GM12878 (cell line): ENCODE results near the gene ASS1. TPM values are rescaled to one million over a fixed set of nuclear protein-coding genes. Genes with fewer than 3 reads are reported as not detected.

Experiments used
- ATAC-seq: fragments of 200-7000 bp; cut with Tn5 transposase; 3 replicates; pipeline ENCODE4 v1.9.1; 2020; ENCODE audit warnings: mild to moderate bottlenecking, moderate library complexity
- BruUV-seq: library from RNA; stranded (reverse); fragments of 400-500 nt; replicated peaks from 2 replicates; lab custom pipeline; 2021; lab: Mats Ljungman, UMichigan
- CTCF ChIA-PET: fragments of 300-600 bp; sonication (Branson Sonifier 250); formaldehyde crosslinking; extraction: SDS; loops from one replicate; lab custom pipeline; 2021; ENCODE audit warnings: inconsistent platforms; lab: Yijun Ruan, JAX
- POLR2A ChIA-PET: fragments of 350-600 bp; formaldehyde crosslinking; extraction: SDS; loops from one replicate; lab custom pipeline; 2021; ENCODE audit warnings: inconsistent platforms; lab: Charles Lee
- RAD21 ChIA-PET: fragments of 300-600 bp; sonication (Branson Sonifier 250); formaldehyde crosslinking; loops from one replicate; lab custom pipeline; 2023; ENCODE audit warnings: antibody characterized with exemption; ENCODE audit not compliant: unreplicated experiment; lab: Charles Lee
- SMC1A ChIA-PET: fragments of 300-600 bp; sonication (Branson Sonifier 250); formaldehyde crosslinking; loops from one replicate; lab custom pipeline; 2023; ENCODE audit not compliant: unreplicated experiment, uncharacterized antibody; lab: Charles Lee
- DNase-seq: peaks from one replicate; pipeline ENCODE4 v3.0.0-alpha.2; 2011; ENCODE audit warnings: low read depth, low spot score
- FAIRE-seq: peaks from 3 replicates; lab custom pipeline; 2011; peaks lifted over from hg19 to GRCh38; lab: Jason Lieb, UNC
- H2AFZ ChIP-seq: 2 replicates; pipeline ENCODE4 v1.6.0; 2011; ENCODE audit warnings: low read depth, low read length, control low read depth; ENCODE audit not compliant: control insufficient read depth
- H3K27ac ChIP-seq: 2 replicates; pipeline ENCODE4 v1.5.1; 2011; ENCODE audit warnings: control low read depth; ENCODE audit not compliant: control insufficient read depth, insufficient read depth
- H3K27me3 ChIP-seq, 2 experiments: replicated peaks in 1 of 2; 2 replicates each; pipeline versions ENCODE4 v1.6.0 to v1.6.1; 2011; ENCODE audit warnings: low read length in 1 of 2; ENCODE audit not compliant: control insufficient read depth in 2 of 2, insufficient read depth in 2 of 2
- H3K36me3 ChIP-seq, 2 experiments: 2 replicates each; pipeline ENCODE4 v1.5.1; 2011; ENCODE audit warnings: low read length in 1 of 2; ENCODE audit not compliant: control insufficient read depth in 2 of 2, insufficient read depth in 2 of 2
- H3K4me1 ChIP-seq: 2 replicates; pipeline ENCODE4 v1.6.1; 2011; ENCODE audit warnings: mild to moderate bottlenecking, low read length, moderate library complexity, mixed read lengths; ENCODE audit not compliant: control insufficient read depth, insufficient read depth
- H3K4me2 ChIP-seq: 2 replicates; pipeline ENCODE4 v1.6.0; 2011; ENCODE audit warnings: control low read depth; ENCODE audit not compliant: control insufficient read depth, insufficient read depth
- H3K4me3 ChIP-seq: fragments of 200-600 bp; sonication (generic); 2 replicates; pipeline ENCODE4 v1.5.1; 2016
- H3K79me2 ChIP-seq: 2 replicates; pipeline ENCODE4 v1.6.0; 2011; ENCODE audit warnings: low read length; ENCODE audit not compliant: control insufficient read depth, insufficient read depth
- H3K9ac ChIP-seq: 2 replicates; pipeline ENCODE4 v1.8.0; 2011; ENCODE audit warnings: low read length, control low read depth, mixed read lengths; ENCODE audit not compliant: control insufficient read depth, insufficient read depth
- H3K9me3 ChIP-seq: replicated peaks from 3 replicates; pipeline ENCODE4 v1.5.1; 2011; ENCODE audit warnings: mild to moderate bottlenecking, low read length; ENCODE audit not compliant: control insufficient read depth, insufficient read depth
- H4K20me1 ChIP-seq: 2 replicates; pipeline ENCODE4 v1.6.0; 2011; ENCODE audit not compliant: control insufficient read depth, insufficient read depth
- CHD1 ChIP-seq: IDR thresholded peaks from 2 replicates; pipeline ENCODE4 v1.6.1; 2012; ENCODE audit warnings: low read depth, low read length, improper control_type of control experiment
- CHD2 ChIP-seq: IDR thresholded peaks from 2 replicates; pipeline ENCODE4 v1.6.1; 2011; ENCODE audit warnings: low read depth, low read length, improper control_type of control experiment, borderline replicate concordance
- CREB1 ChIP-seq: IDR thresholded peaks from 2 replicates; pipeline ENCODE4 v1.6.1; 2012; ENCODE audit warnings: low read depth, mild to moderate bottlenecking, inconsistent platforms
- ETV6 ChIP-seq, 2 experiments: fragments of 450-650 bp in 1 of 2; IDR thresholded peaks in 1 of 2; conservative IDR thresholded peaks in 1 of 2; 2 replicates each; pipeline ENCODE4 v1.6.1; 2014; ENCODE audit warnings: antibody characterized with exemption in 1 of 2, borderline replicate concordance in 1 of 2, low read depth in 1 of 2, mild to moderate bottlenecking in 1 of 2, moderate library complexity in 1 of 2
- NR2C1 ChIP-seq: fragments of 450-650 bp; IDR thresholded peaks from 2 replicates; pipeline ENCODE4 v1.6.1; 2017; ENCODE audit warnings: antibody characterized with exemption, mild to moderate bottlenecking, moderate library complexity
- NR2C2 ChIP-seq: IDR thresholded peaks from 2 replicates; pipeline ENCODE4 v1.6.1; 2011; ENCODE audit warnings: borderline replicate concordance, low read depth; ENCODE audit not compliant: control insufficient read depth, insufficient read length
- SREBF2 ChIP-seq: IDR thresholded peaks from 2 replicates; pipeline ENCODE4 v1.6.1; 2012; ENCODE audit warnings: mild to moderate bottlenecking, low read length
- WRNIP1 ChIP-seq: IDR thresholded peaks from 2 replicates; pipeline ENCODE4 v1.6.1; 2011; ENCODE audit warnings: low read depth, low read length, improper control_type of control experiment, borderline replicate concordance
- ZZZ3 ChIP-seq: IDR thresholded peaks from 2 replicates; pipeline ENCODE4 v1.6.1; 2011; ENCODE audit warnings: low read depth; ENCODE audit not compliant: control insufficient read depth, insufficient read length
- WGBS: methylation state at CpG from one replicate; pipeline ENCODE4 v1.1.6; 2016; ENCODE audit warnings: low lambda C conversion rate; ENCODE audit not compliant: insufficient replicate concordance, insufficient coverage; ENCODE audit errors: missing lambda C conversion rate; 5-methylcytosine and 5-hydroxymethylcytosine counted together
- in situ Hi-C: fragments of 300-500 bp; cut with MboI; formaldehyde crosslinking; loops from 9 replicates; pipeline ENCODE4 v1.14.3; 2018; ENCODE audit warnings: mixed read lengths
- intact Hi-C: fragments of 100-400 bp; cut with micrococcal nuclease; formaldehyde crosslinking; loops from one replicate; pipeline ENCODE4 v1.14.2; 2022; ENCODE audit not compliant: unreplicated experiment
- polyA plus RNA-seq, 11 experiments: library from polyadenylated mRNA; depleted of rRNA in 4 of 11; unstranded in 6 of 11; stranded (reverse) in 5 of 11; fragments of >200 nt; fragmentation: Nextera tagmentation in 4 of 11; fragmentation: Illumina TruSeq in 1 of 11; extraction: Ambion mirVana in 4 of 11; extraction: Trizol in 1 of 11; gene quantifications; 1 replicate in 1 of 11; 2 replicates in 10 of 11; pipeline versions ENCODE4 v1.2.1 to v1.2.3, GENCODE V29; 2011 to 2016; ENCODE audit warnings: inconsistent platforms in 2 of 11, missing spikeins in 2 of 11, low read depth in 1 of 11
- total RNA-seq, 4 experiments: library from RNA; depleted of rRNA in 3 of 4; stranded (reverse); fragments of >200 nt in 3 of 4; fragmentation: Illumina TruSeq in 1 of 4; extraction: Trizol in 1 of 4; gene quantifications; 2 replicates each; pipeline versions ENCODE4 v1.2.1 to v1.2.3, GENCODE V29; 2013 to 2021
- TF ChIP-seq, protein P1 (sequence below): IDR thresholded peaks from 2 replicates; pipeline ENCODE4 v1.6.1; 2012; ENCODE audit warnings: low read length, inconsistent platforms

ASS1 gene
- total and polyA plus RNA-seq, 10 of the 15 experiments (the other 5 are each of a cell fraction or from before 2014, with no cell fraction given), result 0.10 to 6.1 (median 0.28) TPM; not detected in 3

DNA sequence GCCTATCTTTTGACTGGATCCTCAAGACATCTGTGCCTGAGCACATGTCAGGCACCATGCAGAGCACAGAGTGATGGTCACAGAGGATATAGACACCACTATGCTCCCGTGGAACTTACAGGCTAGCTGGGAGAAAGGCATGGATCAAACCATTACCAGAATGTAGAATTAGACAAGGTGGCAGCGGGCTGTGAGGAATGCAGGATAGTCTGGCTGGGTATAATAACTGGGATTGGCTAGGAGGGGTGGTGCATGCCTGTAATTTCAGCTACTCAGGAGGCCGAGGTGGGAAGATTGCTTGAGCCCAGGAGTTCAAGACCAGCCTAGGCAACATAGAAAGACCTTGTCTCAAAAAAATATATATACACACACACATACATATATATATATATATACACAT is 50.3 kb downstream of the ASS1 start:
- Histone ChIP-seq H4K20me1 (no peaks in the 10 kb centered on the region), H3K4me3 (no peak overlapping the region), H3K4me2 (no peak overlapping the region), H2AFZ (no peak overlapping the region), H3K4me1 (no peaks in the 10 kb centered on the region), H3K27ac (no peak overlapping the region), H3K27me3 (peaks cover 0 to 2% of the 10 kb centered on the region in 2 experiments; a peak in 2 of 4 replicates), H3K9ac (no peak overlapping the region), H3K9me3 (peaks cover 3% of the 10 kb centered on the region; the same call in 2 of the 3 replicates), H3K36me3 (no peaks in the 10 kb centered on the region), H3K79me2 (no peaks in the 10 kb centered on the region)
- DNase-seq, result no peak
- no peak for ATAC-seq
- intact Hi-C loops (no loop called here), in situ Hi-C loops (no loop called here)
- WGBS, result 9% methylated on average over 3 of the region's 3 CpGs
- ChIA-PET CTCF (no interaction called here), SMC1A (no interaction called here), POLR2A (no interaction called here), RAD21 (no interaction called here)
- TF ChIP-seq ETV6 (conservative IDR thresholded peaks at IDR 0.05 in 1 of 2, IDR thresholded peaks at IDR 0.05 in 1 of 2; ENCODE audit: borderline replicate concordance in 1 of 2, low read depth in 1 of 2), result no peak
- no TSS peak for BruUV-seq
- FAIRE-seq, result no peak

DNA sequence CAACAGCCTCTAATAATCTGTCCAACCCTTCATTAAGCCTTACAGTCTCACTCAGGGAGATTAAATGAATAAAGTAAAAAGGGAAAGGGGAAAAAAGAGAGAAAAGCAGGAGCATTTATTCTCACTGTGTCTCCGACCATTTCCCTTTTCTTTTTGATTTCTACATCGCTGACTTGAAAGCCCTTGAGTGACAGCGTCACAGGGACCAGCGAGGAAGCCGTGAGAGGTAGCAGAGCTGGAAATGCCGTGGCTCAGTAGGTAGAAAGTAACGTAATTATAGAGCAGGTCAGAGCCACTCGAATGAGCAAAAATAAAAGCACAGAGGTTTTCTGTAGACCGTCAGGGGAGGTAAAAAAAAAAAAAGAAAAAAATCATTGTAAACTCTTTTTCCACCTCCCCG is 52.4 kb downstream of the ASS1 start:
- Histone ChIP-seq H3K9me3 (peaks cover 3% of the 10 kb centered on the region; the same call in 2 of the 3 replicates), H3K4me1 (no peaks in the 10 kb centered on the region), H3K79me2 (no peaks in the 10 kb centered on the region)
- RAD21 ChIA-PET, result no interaction called here
- 26% methylated on average over 10 of the region's 10 CpGs for WGBS
- DNase-seq, result no peak
- CTCF ChIA-PET, result no interaction called here
- no peak for ATAC-seq
- TF ChIP-seq SREBF2 (no peak), WRNIP1 (no peak), NR2C1 (no peak), CHD2 (no peak), CREB1 (no peak), ETV6 (conservative IDR thresholded peaks at IDR 0.05 in 1 of 2, IDR thresholded peaks at IDR 0.05 in 1 of 2; ENCODE audit: borderline replicate concordance in 1 of 2, low read depth in 1 of 2) (no peak), ZZZ3 (no peak), CHD1 (no peak), NR2C2 (no peak)
- TF ChIP-seq, protein P1, sequence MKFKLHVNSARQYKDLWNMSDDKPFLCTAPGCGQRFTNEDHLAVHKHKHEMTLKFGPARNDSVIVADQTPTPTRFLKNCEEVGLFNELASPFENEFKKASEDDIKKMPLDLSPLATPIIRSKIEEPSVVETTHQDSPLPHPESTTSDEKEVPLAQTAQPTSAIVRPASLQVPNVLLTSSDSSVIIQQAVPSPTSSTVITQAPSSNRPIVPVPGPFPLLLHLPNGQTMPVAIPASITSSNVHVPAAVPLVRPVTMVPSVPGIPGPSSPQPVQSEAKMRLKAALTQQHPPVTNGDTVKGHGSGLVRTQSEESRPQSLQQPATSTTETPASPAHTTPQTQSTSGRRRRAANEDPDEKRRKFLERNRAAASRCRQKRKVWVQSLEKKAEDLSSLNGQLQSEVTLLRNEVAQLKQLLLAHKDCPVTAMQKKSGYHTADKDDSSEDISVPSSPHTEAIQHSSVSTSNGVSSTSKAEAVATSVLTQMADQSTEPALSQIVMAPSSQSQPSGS, result no peak
- TF ChIP-seq, all 136 proteins: peak for 0
- Histone ChIP-seq H3K27ac (no peak overlapping the region), H3K36me3 (no peaks in the 10 kb centered on the region), H3K4me2 (no peak overlapping the region), H3K9ac (no peak overlapping the region), H3K27me3 (peaks cover 0 to 2% of the 10 kb centered on the region in 2 experiments; a peak in 3 of 4 replicates), H3K4me3 (no peak overlapping the region), H2AFZ (no peak overlapping the region), H4K20me1 (no peaks in the 10 kb centered on the region)
- intact Hi-C loops, result no loop called here
- no TSS peak for BruUV-seq
- no peak for FAIRE-seq
- in situ Hi-C loops, result no loop called here
- POLR2A ChIA-PET, result no interaction called here
- SMC1A ChIA-PET, result no interaction called here
